ENCODE results near the gene TMEM269. TPM values are rescaled to one million over a fixed set of nuclear protein-coding genes. Genes with fewer than 3 reads are reported as not detected.
A peak's percentile ranks its signal among the peaks of the same experiment; 100 is the strongest.

Gene TMEM269
- total RNA-seq, 1 experiment from 2014 or later: 0.11 TPM

DNA sequence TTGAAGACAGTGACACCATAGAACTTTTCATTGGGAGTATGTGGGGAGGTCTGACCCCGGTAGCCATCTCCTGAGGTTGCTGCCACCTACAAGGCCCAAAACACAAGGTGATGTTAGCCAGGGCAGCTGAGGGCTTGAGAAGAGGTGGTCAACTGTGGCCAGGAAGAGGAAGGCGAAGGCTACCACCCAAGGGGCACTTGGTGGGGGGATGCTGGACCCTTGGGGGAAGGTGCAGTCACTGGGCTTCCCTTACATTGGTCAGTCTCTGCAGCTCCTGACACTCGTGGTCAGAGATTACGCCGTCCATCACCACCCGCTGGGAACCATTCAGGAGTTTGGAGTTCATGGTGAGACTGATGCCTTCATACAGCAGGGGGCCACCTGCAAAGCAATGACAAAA lies 32.5 kb upstream of the TMEM269 start:
- Histone ChIP-seq H3K79me2 (ENCODE audit: low read length) (no peaks in the 10 kb centered on the region), H3K9me3 (ENCODE audit: low read length) (no peaks in the 10 kb centered on the region), H3K4me1 (ENCODE audit: insufficient read depth, low read length) (no peaks in the 10 kb centered on the region), H4K20me1 (ENCODE audit: low read length) (no peaks in the 10 kb centered on the region), H3K36me3 (ENCODE audit: low read depth, low read length) (peaks cover 19% of the 10 kb centered on the region), H2AFZ (ENCODE audit: low read length) (no peak overlapping the region), H3F3A (ENCODE audit: low read length, unreplicated experiment) (no peaks in the 10 kb centered on the region), H3K9ac (ENCODE audit: low read length) (no peak overlapping the region), H3K4me2 (ENCODE audit: low read length) (no peak overlapping the region), H3K9me2 (replicated peaks; ENCODE audit: low read length) (no peaks in the 10 kb centered on the region), H3K27me3 (ENCODE audit: low read length) (no peaks in the 10 kb centered on the region), H3K27ac (ENCODE audit: low read length) (no peak overlapping the region), H3K4me3 (ENCODE audit: low read length) (no peak overlapping the region)
- no peak for TF ChIP-seq EZH2 (IDR thresholded peaks at IDR 0.05; ENCODE audit: low read length, unreplicated experiment)
- no peak for TF ChIP-seq EZH2phosphoT487 (IDR thresholded peaks at IDR 0.05; ENCODE audit: borderline replicate concordance, low read length)
- TF ChIP-seq, protein P1, sequence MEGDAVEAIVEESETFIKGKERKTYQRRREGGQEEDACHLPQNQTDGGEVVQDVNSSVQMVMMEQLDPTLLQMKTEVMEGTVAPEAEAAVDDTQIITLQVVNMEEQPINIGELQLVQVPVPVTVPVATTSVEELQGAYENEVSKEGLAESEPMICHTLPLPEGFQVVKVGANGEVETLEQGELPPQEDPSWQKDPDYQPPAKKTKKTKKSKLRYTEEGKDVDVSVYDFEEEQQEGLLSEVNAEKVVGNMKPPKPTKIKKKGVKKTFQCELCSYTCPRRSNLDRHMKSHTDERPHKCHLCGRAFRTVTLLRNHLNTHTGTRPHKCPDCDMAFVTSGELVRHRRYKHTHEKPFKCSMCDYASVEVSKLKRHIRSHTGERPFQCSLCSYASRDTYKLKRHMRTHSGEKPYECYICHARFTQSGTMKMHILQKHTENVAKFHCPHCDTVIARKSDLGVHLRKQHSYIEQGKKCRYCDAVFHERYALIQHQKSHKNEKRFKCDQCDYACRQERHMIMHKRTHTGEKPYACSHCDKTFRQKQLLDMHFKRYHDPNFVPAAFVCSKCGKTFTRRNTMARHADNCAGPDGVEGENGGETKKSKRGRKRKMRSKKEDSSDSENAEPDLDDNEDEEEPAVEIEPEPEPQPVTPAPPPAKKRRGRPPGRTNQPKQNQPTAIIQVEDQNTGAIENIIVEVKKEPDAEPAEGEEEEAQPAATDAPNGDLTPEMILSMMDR (conservative IDR thresholded peaks at IDR 0.05; ENCODE audit: low read depth, low read length): no peak
- intact Hi-C loops (cut with micrococcal nuclease): no loop called here
- POLR2A ChIA-PET (ENCODE audit: unreplicated experiment): interaction anchor here (0.6 kb wide), 1 partner anchor 414 kb away, joined by 3 read pairs; no protein-coding TSS in a partner anchor
- CTCF ChIA-PET: interaction anchor here (0.9 kb wide), 1 partner anchor 14 kb away, joined by 4 read pairs; no protein-coding TSS in a partner anchor
- ATAC-seq (no peak), DNase-seq (no peak)
- no TSS peak for BruUV-seq (replicated peaks)

DNA sequence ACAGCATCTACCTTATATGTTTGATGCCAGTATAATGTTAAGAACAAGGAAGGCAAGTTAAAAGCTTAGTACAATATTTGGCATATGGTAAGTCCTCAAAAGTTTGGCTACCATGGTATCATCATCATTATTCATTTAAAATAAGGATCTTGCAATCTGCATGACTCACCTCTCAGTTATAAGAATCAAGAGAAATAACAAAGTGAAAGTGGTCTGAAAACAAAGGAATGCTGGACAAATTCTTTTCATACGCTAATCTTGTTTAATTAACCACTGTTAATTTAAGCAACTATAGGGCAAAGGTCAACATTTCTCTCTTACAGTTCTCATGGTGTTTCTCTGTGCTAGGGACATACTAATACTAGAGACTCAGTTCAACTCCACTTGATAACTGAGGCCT lies 31.7 kb upstream of the TMEM269 start:
- no peaks in the 10 kb centered on the region for H3F3A ChIP-seq (ENCODE audit: low read length, unreplicated experiment)
- H3K9me3 ChIP-seq (ENCODE audit: low read length): no peaks in the 10 kb centered on the region
- H3K9me2 ChIP-seq (replicated peaks; ENCODE audit: low read length): no peaks in the 10 kb centered on the region
- no peaks in the 10 kb centered on the region for H3K27me3 ChIP-seq (ENCODE audit: low read length)
- H4K20me1 ChIP-seq (ENCODE audit: low read length): no peaks in the 10 kb centered on the region
- H3K27ac ChIP-seq (ENCODE audit: low read length): no peak overlapping the region
- BruUV-seq (replicated peaks): no TSS peak
- no peaks in the 10 kb centered on the region for H3K4me1 ChIP-seq (ENCODE audit: insufficient read depth, low read length)
- DNase-seq (no peak), ATAC-seq (no peak)
- CTCF ChIA-PET: interaction anchor here (0.9 kb wide), 1 partner anchor 13 kb away, joined by 4 read pairs; no protein-coding TSS in a partner anchor
- intact Hi-C loops (cut with micrococcal nuclease): no loop called here
- peaks cover 19% of the 10 kb centered on the region for H3K36me3 ChIP-seq (ENCODE audit: low read depth, low read length)
- no peak for TF ChIP-seq EZH2phosphoT487 (IDR thresholded peaks at IDR 0.05; ENCODE audit: borderline replicate concordance, low read length)
- TF ChIP-seq, protein P1 (conservative IDR thresholded peaks at IDR 0.05; ENCODE audit: low read depth, low read length): no peak
- no peak for TF ChIP-seq EZH2 (IDR thresholded peaks at IDR 0.05; ENCODE audit: low read length, unreplicated experiment)
- H3K79me2 ChIP-seq (ENCODE audit: low read length): no peaks in the 10 kb centered on the region
- H3K4me2 ChIP-seq (ENCODE audit: low read length): no peak overlapping the region
- no peak overlapping the region for H3K4me3 ChIP-seq (ENCODE audit: low read length)
- no peak overlapping the region for H3K9ac ChIP-seq (ENCODE audit: low read length)
- H2AFZ ChIP-seq (ENCODE audit: low read length): no peak overlapping the region
- POLR2A ChIA-PET (ENCODE audit: unreplicated experiment): interaction anchor here (0.6 kb wide), 1 partner anchor 415 kb away, joined by 3 read pairs; no protein-coding TSS in a partner anchor

DNA sequence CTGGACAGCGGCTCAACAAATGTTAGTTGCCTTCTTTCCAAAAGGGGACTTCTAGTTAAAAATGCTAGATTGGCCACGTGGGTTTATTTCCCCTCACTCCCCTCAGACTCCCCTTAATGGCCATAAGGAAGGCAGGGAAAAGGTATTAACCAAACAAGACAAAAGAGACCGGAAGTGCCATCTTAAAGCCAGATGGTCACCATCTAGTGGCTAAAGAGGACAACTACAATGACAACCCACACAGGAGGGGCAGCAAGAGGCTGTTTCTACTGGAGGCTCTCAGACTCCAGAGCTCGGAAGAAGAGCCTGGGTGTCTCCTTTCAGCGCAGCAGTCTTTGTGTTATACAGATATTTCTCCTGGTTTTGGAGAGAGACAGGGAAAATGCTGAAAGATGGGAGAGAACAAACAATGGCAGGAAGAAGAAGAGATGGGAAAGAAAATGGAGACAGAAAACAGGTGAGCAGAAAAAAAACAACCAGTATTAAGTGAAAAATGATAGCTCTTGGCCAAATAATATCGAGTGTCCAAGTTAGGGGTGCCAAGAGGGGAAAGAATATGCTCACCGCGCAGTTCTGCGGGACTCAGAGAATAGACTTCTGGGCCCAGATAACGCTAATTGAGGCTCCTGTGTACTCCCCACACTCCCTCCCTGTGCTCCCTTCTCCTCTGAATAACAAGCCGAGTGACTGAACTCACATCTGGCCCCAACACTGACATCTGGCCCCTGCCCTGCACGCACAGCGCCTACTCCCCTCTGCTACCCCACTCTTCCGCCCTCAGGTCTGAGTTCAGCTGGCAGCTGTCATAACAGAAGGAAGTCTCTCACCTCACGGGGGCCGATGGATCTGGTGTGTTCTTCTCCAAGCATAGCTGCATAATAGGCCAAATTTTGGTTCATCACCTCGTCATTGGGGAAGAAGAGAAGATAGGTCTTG lies 27.6 kb upstream of the TMEM269 start:
- intact Hi-C loops (cut with micrococcal nuclease): no loop called here
- H3K4me1 ChIP-seq (ENCODE audit: insufficient read depth, low read length): no peaks in the 10 kb centered on the region
- H3K4me3 ChIP-seq (ENCODE audit: low read length): no peak overlapping the region
- ChIA-PET CTCF (no interaction called here), POLR2A (ENCODE audit: unreplicated experiment) (no interaction called here)
- TF ChIP-seq EZH2phosphoT487 (IDR thresholded peaks at IDR 0.05; ENCODE audit: borderline replicate concordance, low read length): no peak
- TF ChIP-seq, protein P1 (conservative IDR thresholded peaks at IDR 0.05; ENCODE audit: low read depth, low read length): peak; percentile 77
- no peaks in the 10 kb centered on the region for H3F3A ChIP-seq (ENCODE audit: low read length, unreplicated experiment)
- no peak overlapping the region for H3K9ac ChIP-seq (ENCODE audit: low read length)
- H2AFZ ChIP-seq (ENCODE audit: low read length): no peak overlapping the region
- no peak overlapping the region for H3K4me2 ChIP-seq (ENCODE audit: low read length)
- no peaks in the 10 kb centered on the region for H3K9me3 ChIP-seq (ENCODE audit: low read length)
- peaks cover 12% of the 10 kb centered on the region for H3K36me3 ChIP-seq (ENCODE audit: low read depth, low read length)
- peak; percentile 69 for DNase-seq
- no peaks in the 10 kb centered on the region for H3K27me3 ChIP-seq (ENCODE audit: low read length)
- no TSS peak for BruUV-seq (replicated peaks)
- no peaks in the 10 kb centered on the region for H3K79me2 ChIP-seq (ENCODE audit: low read length)
- H3K27ac ChIP-seq (ENCODE audit: low read length): no peak overlapping the region
- H4K20me1 ChIP-seq (ENCODE audit: low read length): no peaks in the 10 kb centered on the region
- ATAC-seq: peak; percentile 56
- no peaks in the 10 kb centered on the region for H3K9me2 ChIP-seq (replicated peaks; ENCODE audit: low read length)
